ENCODE data around the gene TWSG1. TPM values are rescaled to one million over a fixed set of nuclear protein-coding genes. Genes with fewer than 3 reads are reported as not detected.

Gene TWSG1
- total RNA-seq, 1 experiment from 2014 or later = 29.1 TPM

DNA sequence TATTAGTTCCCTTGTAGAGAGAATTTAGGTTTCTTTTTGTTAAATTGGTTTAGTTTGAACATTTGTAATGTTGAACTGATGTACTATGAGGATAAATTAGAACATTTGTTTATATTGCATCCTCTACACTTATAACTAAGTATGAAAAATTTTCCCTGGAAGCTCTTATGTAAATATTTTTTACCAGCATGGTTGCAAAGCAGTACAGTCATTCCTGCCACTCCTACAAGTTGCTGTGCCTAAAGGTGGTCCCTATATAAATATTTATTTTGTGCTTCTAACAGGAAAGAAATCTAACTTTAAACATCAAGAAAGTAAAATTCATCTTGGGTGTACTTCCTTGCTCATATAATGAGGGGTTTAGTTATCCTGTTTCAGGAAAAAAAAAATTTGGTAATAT lies 14.2 kb downstream of the TWSG1 start:
- Mint-ChIP-seq H3K36me3 (ENCODE audit: insufficient read depth, unreplicated experiment) (peaks cover 4% of the 10 kb centered on the region), H3K27me3 (ENCODE audit: unreplicated experiment) (no peaks in the 10 kb centered on the region), H3K4me3 (ENCODE audit: low read depth, unreplicated experiment) (no peak overlapping the region), H3K9me3 (ENCODE audit: low read depth, unreplicated experiment) (no peaks in the 10 kb centered on the region), H3K27ac (ENCODE audit: unreplicated experiment) (no peak overlapping the region), H3K4me1 (ENCODE audit: low read depth, unreplicated experiment) (no peaks in the 10 kb centered on the region)
- TF ChIP-seq, protein P1, sequence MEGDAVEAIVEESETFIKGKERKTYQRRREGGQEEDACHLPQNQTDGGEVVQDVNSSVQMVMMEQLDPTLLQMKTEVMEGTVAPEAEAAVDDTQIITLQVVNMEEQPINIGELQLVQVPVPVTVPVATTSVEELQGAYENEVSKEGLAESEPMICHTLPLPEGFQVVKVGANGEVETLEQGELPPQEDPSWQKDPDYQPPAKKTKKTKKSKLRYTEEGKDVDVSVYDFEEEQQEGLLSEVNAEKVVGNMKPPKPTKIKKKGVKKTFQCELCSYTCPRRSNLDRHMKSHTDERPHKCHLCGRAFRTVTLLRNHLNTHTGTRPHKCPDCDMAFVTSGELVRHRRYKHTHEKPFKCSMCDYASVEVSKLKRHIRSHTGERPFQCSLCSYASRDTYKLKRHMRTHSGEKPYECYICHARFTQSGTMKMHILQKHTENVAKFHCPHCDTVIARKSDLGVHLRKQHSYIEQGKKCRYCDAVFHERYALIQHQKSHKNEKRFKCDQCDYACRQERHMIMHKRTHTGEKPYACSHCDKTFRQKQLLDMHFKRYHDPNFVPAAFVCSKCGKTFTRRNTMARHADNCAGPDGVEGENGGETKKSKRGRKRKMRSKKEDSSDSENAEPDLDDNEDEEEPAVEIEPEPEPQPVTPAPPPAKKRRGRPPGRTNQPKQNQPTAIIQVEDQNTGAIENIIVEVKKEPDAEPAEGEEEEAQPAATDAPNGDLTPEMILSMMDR (IDR thresholded peaks at IDR 0.05; ENCODE audit: unreplicated experiment) = no peak
- CTCF ChIA-PET = interaction anchor here (0.6 kb wide), 1 partner anchor 72 kb away, joined by 3 read pairs; no protein-coding TSS in a partner anchor
- intact Hi-C loops (cut with micrococcal nuclease; ENCODE audit: unreplicated experiment) = no loop called here
- no peak for DNase-seq
- BruUV-seq (replicated peaks) = no TSS peak

DNA sequence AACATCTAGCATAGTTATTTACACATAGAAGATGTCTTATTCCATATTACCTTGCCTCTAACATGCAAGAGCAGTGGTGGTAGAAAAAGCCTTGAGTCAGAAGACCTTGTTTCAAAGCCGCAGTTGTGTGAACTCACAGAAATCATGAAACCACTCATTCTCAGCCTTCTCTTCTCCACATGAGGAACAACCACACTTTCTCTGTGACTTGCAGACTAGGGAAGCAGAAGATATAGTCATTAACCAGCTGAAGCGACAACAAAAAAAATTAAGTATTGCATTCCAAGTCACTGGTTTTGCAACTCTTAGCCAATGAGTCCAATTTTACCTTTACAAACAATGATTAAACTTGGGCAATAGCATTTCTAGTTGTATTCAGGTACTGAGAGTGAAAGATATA lies 19.0 kb downstream of the TWSG1 start:
- CTCF ChIA-PET = no interaction called here
- no TSS peak for BruUV-seq (replicated peaks)
- Mint-ChIP-seq H3K4me1 (ENCODE audit: low read depth, unreplicated experiment) (no peaks in the 10 kb centered on the region), H3K4me3 (ENCODE audit: low read depth, unreplicated experiment) (no peak overlapping the region), H3K27ac (ENCODE audit: unreplicated experiment) (no peak overlapping the region), H3K27me3 (ENCODE audit: unreplicated experiment) (no peaks in the 10 kb centered on the region), H3K36me3 (ENCODE audit: insufficient read depth, unreplicated experiment) (peaks cover 4% of the 10 kb centered on the region), H3K9me3 (ENCODE audit: low read depth, unreplicated experiment) (no peaks in the 10 kb centered on the region)
- DNase-seq = no peak
- TF ChIP-seq, protein P1 (IDR thresholded peaks at IDR 0.05; ENCODE audit: unreplicated experiment) = no peak
- intact Hi-C loops (cut with micrococcal nuclease; ENCODE audit: unreplicated experiment) = no loop called here

DNA sequence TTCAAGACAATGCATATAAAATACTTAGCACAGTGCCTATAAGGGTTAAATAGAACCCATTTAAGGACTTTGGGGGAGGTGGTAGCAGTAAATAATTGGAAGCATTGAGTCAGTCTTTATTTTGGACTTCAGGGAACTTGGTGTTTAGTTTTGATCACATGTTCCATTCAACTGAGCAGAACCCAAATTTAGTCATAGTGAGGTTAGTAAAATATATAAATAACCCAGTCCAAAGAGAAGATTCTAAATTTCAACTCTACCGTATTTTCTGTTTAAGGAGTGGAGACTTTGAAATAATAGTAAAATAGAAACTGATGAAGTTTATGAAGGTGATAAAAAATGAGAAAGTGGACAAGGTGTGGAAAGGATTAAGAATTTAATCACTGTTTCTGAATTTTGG lies 19.7 kb downstream of the TWSG1 start:
- no peak for DNase-seq
- Mint-ChIP-seq H3K27ac (ENCODE audit: unreplicated experiment) (no peak overlapping the region), H3K4me3 (ENCODE audit: low read depth, unreplicated experiment) (no peak overlapping the region)

DNA sequence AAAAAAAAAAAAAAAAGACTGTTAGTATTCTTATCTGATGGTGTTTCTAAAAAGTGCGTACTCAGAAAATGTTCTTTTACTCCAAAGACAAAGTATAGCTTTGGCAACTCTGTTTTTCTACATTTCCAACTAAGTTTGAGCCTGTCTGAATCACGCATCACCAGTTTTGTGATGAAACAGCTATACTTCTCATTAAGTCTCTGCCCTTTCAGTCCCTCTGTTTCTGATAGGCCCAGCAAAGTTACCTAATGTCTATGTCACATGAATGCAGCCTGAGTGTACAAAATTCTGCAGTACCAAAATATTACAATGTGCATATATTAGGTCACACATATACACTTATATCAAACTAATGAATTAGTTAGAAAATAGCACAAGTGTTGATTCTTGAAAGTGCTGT lies 22.4 kb downstream of the TWSG1 start:
- Mint-ChIP-seq H3K9me3 (ENCODE audit: low read depth, unreplicated experiment) (no peaks in the 10 kb centered on the region), H3K27me3 (ENCODE audit: unreplicated experiment) (no peaks in the 10 kb centered on the region), H3K27ac (ENCODE audit: unreplicated experiment) (no peak overlapping the region), H3K4me3 (ENCODE audit: low read depth, unreplicated experiment) (no peak overlapping the region), H3K36me3 (ENCODE audit: insufficient read depth, unreplicated experiment) (no peaks in the 10 kb centered on the region), H3K4me1 (ENCODE audit: low read depth, unreplicated experiment) (no peaks in the 10 kb centered on the region)
- CTCF ChIA-PET = interaction anchor here (0.6 to 0.8 kb wide), 2 partner anchors 66 to 703 kb away, joined by 3 to 4 read pairs; no protein-coding TSS in a partner anchor
- no peak for DNase-seq
- TF ChIP-seq, protein P1 (IDR thresholded peaks at IDR 0.05; ENCODE audit: unreplicated experiment) = no peak
- intact Hi-C loops (cut with micrococcal nuclease; ENCODE audit: unreplicated experiment) = no loop called here
- no TSS peak for BruUV-seq (replicated peaks)

More for the DNA sequence above, 19.7 kb downstream of the TWSG1 start:
- CTCF ChIA-PET = no interaction called here
- intact Hi-C loops (cut with micrococcal nuclease; ENCODE audit: unreplicated experiment) = no loop called here
- H3K4me1 Mint-ChIP-seq (ENCODE audit: low read depth, unreplicated experiment) = no peaks in the 10 kb centered on the region
- no peaks in the 10 kb centered on the region for H3K9me3 Mint-ChIP-seq (ENCODE audit: low read depth, unreplicated experiment)
- H3K27me3 Mint-ChIP-seq (ENCODE audit: unreplicated experiment) = no peaks in the 10 kb centered on the region
- TF ChIP-seq, protein P1 (IDR thresholded peaks at IDR 0.05; ENCODE audit: unreplicated experiment) = no peak
- H3K36me3 Mint-ChIP-seq (ENCODE audit: insufficient read depth, unreplicated experiment) = peaks cover 4% of the 10 kb centered on the region
- BruUV-seq (replicated peaks) = no TSS peak

All from Calu3 (cell line).